Prostate gland (tissue), 2 donors: ENCODE results near the gene FGFBP1.

ENCODE experiments used
- CTCF ChIP-seq, 4 experiments: fragments of 200-600 bp in 2 of 4; fragments of 450-650 bp in 2 of 4; sonication (generic) in 2 of 4; IDR thresholded peaks; 1 replicate in 3 of 4; 2 replicates in 1 of 4; pipeline ENCODE4 v1.5.1; 2016 to 2019; ENCODE audit warnings: antibody characterized with exemption in 4 of 4, mild to moderate bottlenecking in 2 of 4, moderate library complexity in 2 of 4
- POLR2A ChIP-seq: fragments of 450-650 bp; IDR thresholded peaks from one replicate; pipeline ENCODE4 v1.6.1; 2016; ENCODE audit warnings: antibody characterized with exemption, mild to moderate bottlenecking
- POLR2AphosphoS5 ChIP-seq: sonication (generic); formaldehyde crosslinking; IDR thresholded peaks from one replicate; pipeline ENCODE4 v1.6.1; 2017; ENCODE audit warnings: antibody characterized with exemption

GRCh38 chr4:15921592-15921932, 17.0 kb downstream of the FGFBP1 start:
- TF ChIP-seq CTCF (IDR thresholded peaks at IDR 0.05): no peak
- TF ChIP-seq POLR2AphosphoS5: no peak
- no peak for TF ChIP-seq POLR2A
